ENCODE measurements around the gene FXYD2. TPM values are rescaled to one million over a fixed set of nuclear protein-coding genes. Genes with fewer than 3 reads are reported as not detected.

Gene FXYD2
- total and polyA plus RNA-seq, 9 of the 15 experiments (the other 6 are each of a cell fraction or from before 2014, with no cell fraction given), result not detected

DNA sequence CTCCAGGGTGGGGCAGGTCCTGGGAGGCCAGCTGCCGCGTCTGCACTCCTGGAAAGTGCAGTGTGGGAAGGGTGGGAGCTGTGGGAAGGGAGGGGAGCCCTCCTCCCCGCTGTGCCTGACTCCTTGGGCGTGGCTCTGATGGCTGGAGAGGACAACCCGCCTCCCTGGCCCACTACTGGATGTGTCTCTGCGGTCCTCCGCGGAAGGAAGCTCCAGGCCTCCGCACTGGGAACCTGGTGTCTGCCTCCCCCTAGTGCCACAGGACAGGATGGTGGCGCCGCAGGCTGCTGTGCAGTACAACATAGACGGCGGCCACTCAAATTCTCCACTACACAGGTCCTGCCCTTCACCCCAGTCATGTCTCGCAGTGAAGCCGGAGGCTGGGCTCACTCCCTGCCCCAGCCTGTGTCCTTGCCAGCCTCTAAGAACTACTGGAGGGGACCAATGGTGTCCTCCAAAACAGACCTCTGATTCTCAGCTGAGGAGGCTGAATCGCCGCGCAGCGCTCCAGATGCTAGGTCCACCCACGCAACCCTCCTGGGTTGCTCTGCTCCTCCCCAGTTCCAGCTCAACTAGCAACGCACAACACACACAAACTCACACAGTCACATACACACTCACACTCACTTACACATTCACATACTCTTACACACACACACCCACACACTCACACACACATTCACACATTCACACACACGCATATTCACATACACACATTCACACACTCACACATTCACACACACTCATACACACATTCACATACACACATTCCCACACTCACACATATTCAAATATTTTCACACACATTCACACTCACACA lies 15.1 kb downstream of the FXYD2 start (continued):
- TF ChIP-seq SAP30 (IDR thresholded peaks at IDR 0.05; ENCODE audit: borderline replicate concordance, insufficient read depth, low read depth, low read length, poor library complexity, severe bottlenecking) (no peak), ZNF644 (tag; IDR thresholded peaks at IDR 0.05; ENCODE audit: low read depth) (0 out of 2 replicates have a peak, but pooled peaks have one; percentile 39), ZNF507 (tag; conservative IDR thresholded peaks at IDR 0.05) (no peak), BHLHE40 (IDR thresholded peaks at IDR 0.05; ENCODE audit: low read length) (peak; percentile 22; the same call in 1 of the 2 replicates), FOXP1 (CRISPR knock-in tag; IDR thresholded peaks at IDR 0.05) (no peak), EGR1 (conservative IDR thresholded peaks at IDR 0.05) (peak; percentile 97), ZFP30 (CRISPR knock-in tag; IDR thresholded peaks at IDR 0.05; ENCODE audit: borderline replicate concordance) (no peak), NR4A1 (CRISPR knock-in tag; IDR thresholded peaks at IDR 0.05) (no peak), NR4A1 (tag; IDR thresholded peaks at IDR 0.05) (no peak)
- TF ChIP-seq, protein P1, sequence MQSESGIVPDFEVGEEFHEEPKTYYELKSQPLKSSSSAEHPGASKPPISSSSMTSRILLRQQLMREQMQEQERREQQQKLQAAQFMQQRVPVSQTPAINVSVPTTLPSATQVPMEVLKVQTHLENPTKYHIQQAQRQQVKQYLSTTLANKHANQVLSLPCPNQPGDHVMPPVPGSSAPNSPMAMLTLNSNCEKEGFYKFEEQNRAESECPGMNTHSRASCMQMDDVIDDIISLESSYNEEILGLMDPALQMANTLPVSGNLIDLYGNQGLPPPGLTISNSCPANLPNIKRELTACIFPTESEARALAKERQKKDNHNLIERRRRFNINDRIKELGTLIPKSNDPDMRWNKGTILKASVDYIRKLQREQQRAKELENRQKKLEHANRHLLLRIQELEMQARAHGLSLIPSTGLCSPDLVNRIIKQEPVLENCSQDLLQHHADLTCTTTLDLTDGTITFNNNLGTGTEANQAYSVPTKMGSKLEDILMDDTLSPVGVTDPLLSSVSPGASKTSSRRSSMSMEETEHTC (IDR thresholded peaks at IDR 0.05), result no peak
- TF ChIP-seq, protein P2, sequence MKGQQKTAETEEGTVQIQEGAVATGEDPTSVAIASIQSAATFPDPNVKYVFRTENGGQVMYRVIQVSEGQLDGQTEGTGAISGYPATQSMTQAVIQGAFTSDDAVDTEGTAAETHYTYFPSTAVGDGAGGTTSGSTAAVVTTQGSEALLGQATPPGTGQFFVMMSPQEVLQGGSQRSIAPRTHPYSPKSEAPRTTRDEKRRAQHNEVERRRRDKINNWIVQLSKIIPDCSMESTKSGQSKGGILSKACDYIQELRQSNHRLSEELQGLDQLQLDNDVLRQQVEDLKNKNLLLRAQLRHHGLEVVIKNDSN (CRISPR knock-in tag; IDR thresholded peaks at IDR 0.05), result no peak
- TF ChIP-seq, protein P3, sequence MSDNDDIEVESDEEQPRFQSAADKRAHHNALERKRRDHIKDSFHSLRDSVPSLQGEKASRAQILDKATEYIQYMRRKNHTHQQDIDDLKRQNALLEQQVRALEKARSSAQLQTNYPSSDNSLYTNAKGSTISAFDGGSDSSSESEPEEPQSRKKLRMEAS (CRISPR knock-in tag; IDR thresholded peaks at IDR 0.05), result no peak
- TF ChIP-seq, protein P4, sequence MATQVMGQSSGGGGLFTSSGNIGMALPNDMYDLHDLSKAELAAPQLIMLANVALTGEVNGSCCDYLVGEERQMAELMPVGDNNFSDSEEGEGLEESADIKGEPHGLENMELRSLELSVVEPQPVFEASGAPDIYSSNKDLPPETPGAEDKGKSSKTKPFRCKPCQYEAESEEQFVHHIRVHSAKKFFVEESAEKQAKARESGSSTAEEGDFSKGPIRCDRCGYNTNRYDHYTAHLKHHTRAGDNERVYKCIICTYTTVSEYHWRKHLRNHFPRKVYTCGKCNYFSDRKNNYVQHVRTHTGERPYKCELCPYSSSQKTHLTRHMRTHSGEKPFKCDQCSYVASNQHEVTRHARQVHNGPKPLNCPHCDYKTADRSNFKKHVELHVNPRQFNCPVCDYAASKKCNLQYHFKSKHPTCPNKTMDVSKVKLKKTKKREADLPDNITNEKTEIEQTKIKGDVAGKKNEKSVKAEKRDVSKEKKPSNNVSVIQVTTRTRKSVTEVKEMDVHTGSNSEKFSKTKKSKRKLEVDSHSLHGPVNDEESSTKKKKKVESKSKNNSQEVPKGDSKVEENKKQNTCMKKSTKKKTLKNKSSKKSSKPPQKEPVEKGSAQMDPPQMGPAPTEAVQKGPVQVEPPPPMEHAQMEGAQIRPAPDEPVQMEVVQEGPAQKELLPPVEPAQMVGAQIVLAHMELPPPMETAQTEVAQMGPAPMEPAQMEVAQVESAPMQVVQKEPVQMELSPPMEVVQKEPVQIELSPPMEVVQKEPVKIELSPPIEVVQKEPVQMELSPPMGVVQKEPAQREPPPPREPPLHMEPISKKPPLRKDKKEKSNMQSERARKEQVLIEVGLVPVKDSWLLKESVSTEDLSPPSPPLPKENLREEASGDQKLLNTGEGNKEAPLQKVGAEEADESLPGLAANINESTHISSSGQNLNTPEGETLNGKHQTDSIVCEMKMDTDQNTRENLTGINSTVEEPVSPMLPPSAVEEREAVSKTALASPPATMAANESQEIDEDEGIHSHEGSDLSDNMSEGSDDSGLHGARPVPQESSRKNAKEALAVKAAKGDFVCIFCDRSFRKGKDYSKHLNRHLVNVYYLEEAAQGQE (IDR thresholded peaks at IDR 0.05; ENCODE audit: borderline replicate concordance), result peak; percentile 53; the same call in 1 of the 2 replicates
- TF ChIP-seq, protein P4 (CRISPR knock-in tag; IDR thresholded peaks at IDR 0.05; ENCODE audit: low read depth), result no peak
